Fibroblast of skin of right biceps (primary cell): ENCODE data around the gene CA5B.
"Not testable (repeated sequence)": the region's sequence is repeated elsewhere in the genome, so short reads cannot be mapped to it uniquely, and the experiment has no call there.

Source experiments
- DNase-seq: peaks from one replicate; pipeline ENCODE4 v3.0.0-alpha.2; 2013

The CA5B gene, protein sequence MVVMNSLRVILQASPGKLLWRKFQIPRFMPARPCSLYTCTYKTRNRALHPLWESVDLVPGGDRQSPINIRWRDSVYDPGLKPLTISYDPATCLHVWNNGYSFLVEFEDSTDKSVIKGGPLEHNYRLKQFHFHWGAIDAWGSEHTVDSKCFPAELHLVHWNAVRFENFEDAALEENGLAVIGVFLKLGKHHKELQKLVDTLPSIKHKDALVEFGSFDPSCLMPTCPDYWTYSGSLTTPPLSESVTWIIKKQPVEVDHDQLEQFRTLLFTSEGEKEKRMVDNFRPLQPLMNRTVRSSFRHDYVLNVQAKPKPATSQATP

DNA sequence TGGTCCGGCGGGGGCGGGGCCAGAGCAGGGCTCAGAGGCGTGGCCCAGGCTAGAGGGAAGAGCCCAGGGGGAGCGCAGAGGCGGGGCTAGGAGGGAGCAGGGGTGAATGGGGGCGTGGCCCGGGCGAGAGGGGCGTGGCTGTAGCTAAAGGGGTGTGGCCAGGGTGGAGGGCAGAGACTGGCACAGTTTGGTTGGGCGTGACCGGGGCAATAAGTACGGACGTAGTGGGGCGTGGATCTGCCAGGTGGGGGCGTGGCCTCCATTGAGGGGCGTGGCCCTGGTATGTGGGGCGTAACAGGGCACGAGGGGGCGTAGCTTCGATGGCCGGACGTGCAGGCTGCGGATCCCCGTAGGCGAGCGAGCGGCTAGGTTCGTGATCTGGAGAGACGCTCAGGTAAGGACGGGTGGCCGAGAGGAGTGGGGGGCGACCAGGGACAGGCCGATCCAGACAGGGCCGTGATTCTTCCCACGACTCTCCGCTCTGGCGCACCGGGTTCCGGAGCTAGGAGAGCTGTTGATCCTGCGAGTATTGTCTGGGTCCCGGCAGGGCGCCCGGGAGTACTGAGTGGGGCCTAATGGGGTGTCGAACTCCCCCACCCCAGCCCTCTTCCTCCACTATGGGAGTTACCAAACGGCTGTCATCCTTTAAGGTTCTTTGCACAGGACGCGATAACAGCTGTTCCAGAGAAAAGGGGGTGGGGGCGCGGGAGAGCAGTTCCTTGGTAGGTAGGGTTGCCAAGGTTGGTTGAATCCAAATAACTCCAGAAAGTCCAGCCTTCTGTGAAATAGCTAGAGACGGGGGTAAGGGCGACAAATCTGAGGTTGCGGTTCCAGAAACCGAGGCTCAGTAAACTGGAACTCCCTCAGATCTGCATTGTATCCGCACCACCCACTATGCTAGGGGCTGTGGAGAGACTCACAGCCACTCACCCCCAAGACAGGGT is at the start of gene CA5B:
Gene CA5B (plus strand): TSS at position 312 of the 944 bp plus-strand sequence. CDS start 11,754 bp downstream, outside the sequence.
- DNase-seq: peak; percentile 67

DNA sequence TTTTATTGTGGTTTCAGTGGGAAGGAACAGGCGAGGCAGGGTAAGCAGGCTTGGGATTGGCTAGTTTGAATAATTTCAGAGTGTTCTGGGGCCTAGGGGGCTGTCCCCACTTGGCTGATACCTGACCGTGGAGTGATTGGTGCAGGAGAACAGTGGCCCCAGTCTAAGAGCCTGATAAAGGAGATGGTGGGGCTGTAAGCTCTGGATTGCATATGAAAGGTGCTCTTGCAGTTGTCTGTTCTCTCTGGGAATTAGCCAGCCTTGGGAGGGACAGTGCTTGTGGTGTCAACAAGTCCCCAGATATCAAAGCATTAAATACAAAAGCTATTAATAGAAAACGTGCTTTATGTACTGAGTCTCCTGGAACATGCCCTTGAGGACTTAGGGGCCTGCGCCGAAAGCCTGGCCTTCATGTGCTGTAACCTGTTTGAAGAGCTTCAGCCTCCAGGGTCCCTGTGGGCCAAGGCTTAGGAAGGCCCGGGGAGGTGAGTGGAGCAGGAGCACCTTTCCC is 43.1 kb upstream of the CA5B start:
- no peak for DNase-seq

- DNase-seq: no peak
These were observed 41.6 kb upstream of the CA5B start for GRCh38 chrX:15696516-15696915.

GRCh38 chrX:15702488-15703371 is 35.3 kb upstream of the CA5B start:
- DNase-seq: no peak

DNA sequence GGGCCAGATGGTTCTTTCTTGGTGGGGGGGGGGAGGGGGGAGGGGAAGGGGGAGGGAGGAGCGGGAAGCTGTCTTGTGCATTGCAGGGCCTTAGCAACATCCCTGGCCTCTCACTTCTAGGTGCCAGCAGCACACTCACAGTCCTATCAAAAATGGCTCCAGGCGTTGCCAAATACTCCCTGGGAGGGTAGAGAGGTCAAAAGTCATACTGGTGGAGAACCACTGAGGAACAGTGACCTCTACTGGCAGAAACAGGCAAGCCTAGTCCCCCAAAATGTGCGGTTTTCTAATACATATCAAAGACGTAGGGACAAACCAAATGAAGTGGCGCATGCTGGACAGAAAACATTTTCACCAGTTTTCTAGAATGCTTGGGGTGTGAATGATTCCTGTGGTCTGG is 34.3 kb upstream of the CA5B start:
- DNase-seq: not testable (repeated sequence)

GRCh38 chrX:15704273-15704672 is 33.8 kb upstream of the CA5B start:
- DNase-seq: not testable (repeated sequence)

DNA sequence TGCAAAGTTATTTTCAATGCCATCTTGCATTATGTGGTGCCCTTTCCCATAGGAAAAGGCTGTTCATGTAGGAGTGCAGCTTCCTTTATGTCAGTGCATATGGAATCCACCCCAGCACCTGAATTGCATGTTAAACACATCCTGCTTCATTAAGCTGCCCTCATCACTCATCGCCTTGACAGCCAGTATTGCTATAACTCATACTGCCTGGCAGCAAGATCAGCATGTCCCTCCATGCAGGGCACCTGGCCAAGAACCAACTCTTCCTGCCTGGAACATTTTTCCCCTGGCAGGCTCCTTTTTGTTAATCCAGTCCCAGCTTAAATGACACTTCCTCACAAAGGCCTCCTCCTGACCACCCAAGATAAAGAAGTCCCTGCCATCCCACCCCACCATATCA is 23.5 kb upstream of the CA5B start:
- no peak for DNase-seq

GRCh38 chrX:15718283-15718970 is 19.6 kb upstream of the CA5B start:
- DNase-seq: no peak

GRCh38 chrX:15719324-15719968 is 18.6 kb upstream of the CA5B start:
- no peak for DNase-seq

DNA sequence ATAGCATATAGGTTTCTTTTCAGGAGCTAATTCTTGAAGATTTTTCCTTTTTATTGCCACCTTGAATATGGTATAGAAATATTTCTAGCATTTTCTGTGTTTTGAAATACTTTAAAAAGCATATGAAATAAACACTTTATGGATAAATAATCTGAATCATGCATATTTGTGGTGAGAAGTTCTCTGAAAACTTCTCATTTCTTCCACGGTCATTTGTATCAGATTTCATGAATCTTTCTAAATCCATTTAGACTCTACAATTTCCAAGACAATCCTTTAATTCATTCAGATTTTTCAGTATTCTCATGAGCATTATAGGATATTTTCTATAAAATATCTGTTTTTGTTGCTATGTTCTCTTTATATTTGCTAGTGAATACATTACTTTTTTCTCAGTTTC is 16.2 kb upstream of the CA5B start:
- no peak for DNase-seq

DNA sequence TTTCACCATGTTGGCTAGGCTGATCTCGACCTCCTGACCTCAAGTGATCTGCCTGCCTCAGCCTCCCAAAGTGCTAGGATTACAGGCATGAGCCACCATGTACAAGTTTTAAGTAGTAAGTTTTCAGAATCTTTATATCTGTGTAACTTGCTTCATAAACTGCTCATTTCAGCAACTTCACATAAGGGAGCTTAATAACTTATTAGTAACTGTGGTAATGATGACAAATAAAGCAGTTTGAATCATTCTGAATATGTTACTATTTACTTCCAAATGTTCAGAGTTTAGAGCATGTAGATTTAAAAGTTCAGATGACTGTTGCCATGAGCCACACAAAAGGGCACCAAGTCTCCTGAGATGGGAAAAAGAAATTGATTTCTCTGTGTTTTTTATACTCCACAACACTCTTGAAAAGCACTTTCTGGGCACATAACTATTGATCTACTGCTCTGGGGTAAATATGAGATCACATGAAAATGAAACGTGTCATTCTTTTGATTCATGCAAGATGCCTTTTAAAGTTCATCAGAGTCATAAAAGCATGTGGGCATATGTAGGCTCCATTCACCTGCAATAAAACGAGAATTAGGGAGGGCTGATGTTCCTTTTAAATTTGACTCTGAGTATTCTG is 14.1 kb upstream of the CA5B start:
- DNase-seq: no peak

DNA sequence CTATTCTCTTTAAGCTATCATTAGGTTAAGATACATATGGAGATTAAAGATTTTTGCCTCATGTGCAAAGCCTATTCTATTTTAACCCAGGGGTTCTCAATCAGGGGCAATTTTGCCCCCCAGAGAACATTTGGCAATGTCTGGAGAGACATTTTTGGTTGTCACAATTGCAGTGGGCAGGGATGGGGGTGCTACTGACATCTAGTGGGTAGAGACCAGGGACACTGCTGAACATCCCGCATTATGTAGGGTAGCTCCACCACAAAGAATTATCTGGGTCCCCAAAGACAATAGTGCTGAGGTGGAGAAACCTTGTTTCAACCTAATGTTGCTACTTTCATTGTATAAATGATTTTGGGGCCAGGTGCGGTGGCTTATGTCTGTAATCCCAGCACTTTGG is 13.2 kb upstream of the CA5B start:
- no peak for DNase-seq

DNA sequence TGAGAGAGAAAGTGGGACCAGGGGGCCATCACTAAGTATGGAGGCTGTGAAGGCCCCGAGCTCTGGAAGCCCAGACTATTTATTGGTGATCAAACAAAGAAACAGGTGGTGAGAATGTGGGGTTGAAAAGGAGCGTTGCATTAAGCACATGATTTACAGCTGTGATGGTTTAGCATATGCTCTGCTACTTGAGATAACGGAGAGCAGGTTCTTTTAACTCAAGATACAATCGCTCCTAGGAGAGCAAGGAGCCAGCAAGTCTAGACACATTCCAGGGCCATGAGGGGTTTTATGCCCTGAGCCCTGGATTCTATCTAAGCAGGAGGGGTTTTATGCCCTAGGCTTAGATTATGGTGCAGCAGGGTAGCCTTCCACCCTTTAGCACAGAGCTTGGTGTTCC is 6.7 kb upstream of the CA5B start:
- DNase-seq: not testable (repeated sequence)

DNA sequence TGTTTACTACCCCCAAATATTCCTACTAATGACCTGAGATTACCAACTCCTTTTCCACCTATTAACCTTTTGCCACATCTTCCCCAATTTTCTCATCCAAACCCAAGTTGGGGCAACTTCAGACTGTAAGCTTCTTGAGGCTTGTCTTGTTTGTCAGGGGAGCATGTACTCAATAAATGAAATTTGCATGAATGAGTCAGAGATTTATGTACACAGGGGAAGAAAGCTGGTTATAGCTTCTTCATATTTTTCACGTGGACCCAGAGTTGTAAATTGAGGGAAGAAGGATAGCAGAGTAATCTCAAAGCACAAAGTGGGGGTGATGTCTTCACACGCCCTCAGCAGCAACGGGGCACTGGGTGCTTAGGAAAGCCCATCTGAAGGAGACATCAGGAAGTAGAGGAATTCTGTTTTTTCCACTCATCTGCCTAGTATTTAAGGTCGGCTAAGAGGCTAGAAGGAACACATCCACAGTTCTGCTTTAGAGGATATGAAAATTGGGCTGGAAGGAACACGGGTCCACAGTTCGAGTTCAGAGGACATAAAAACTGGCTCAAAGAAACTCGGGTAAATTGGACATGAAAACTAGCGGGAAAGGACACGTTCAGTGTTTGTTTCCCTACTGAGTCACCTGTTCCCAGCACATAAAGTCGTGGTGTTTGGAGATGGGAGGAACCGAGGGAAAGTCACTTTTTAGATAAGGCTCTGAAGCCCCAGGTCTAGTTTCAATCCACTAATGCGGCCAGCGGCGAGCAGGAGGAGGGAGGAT is 696 bp upstream of the CA5B start:
- DNase-seq: no peak

DNA sequence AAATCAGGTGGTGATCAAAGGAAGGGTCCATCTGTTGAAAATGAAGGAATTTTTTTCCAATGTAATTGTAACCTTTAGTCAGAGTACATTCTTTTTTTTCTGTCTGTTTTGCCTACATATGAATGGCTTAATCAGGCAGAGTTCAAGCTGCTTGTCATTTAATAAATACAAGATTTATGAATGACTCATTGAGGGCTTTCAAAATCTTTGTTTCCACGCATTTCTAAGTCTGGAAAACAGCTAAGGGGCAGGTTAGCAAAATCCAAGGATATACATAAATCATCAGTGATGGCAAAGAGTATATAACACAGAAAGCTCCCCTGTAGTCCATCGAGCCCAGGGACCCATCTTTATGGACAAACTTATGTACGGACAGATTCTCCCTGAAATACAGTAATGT is 1.8 kb downstream of the CA5B start:
- no peak for DNase-seq

- no peak for DNase-seq
These were observed 6.3 kb downstream of the CA5B start for GRCh38 chrX:15744181-15744867.

DNA sequence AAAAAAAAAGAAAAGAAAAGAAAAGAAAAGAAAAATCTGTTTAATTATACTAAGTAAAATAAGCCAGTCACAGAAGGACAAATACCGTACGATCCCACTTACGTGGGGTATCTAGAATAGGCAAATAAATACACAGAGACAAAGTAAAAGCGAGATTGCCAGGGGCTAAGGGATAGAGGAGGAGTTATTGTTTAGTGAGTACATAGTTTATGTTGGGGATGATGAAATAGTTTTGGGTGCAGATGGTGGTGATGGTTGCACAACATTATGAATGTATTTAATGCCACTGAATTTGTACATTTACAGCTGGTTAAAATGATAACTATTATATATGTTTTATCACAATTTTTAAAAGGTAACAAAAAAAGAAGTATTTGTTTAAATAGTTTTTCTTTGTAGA is 7.1 kb downstream of the CA5B start:
- no peak for DNase-seq

DNA sequence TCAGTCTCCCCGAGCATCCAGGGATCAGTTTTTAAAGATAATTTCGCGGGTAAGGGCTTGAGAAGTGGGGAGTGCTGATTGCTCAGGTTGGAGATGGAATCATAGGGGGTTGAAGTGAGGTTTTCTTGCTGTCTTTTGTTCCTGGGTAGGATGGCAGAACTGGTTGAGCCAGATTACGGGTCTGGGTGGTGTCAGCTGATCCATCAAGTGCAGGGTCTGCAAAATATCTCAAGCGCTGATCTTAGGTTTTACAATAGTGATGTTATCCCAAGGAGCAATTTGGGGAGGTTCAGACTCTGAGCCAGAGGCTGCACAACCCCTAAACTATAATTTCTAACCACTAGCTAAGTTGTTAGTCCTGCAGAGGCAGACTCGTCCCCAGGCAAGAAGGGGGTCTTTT is 8.6 kb downstream of the CA5B start:
- DNase-seq: not testable (repeated sequence)

DNA sequence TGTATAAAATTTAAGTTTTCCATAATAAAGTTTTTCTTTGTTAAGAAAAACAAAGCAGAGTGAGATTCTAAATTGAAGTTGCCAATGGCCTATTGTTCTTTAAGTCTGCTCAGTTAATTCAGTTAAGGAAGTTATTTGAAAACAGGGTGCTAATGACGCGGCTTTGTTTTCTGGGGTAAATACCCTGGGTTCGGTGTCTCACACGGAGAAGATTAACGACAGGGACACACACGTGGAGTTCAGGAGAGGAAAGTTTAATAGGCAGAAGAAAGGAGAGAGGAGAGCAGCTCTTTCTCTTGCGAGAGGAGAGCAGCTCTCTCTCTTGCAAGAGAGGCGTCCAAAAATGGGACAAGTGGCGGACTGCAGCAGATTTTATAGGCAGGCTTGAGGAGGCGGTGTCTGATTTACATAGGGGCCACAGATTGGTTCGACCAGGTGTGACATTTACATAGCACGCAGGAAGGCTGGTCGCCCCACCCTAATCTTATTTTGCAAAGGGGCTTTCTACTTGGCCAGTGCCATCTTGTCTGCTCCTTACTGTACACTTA is 9.6 kb downstream of the CA5B start:
- no peak for DNase-seq
